Ovary (tissue), 3 donors: ENCODE measurements around the gene HLX.

Experiments
- EP300 ChIP-seq: sonication (generic); formaldehyde crosslinking; IDR thresholded peaks from one replicate; pipeline ENCODE4 v1.6.1; 2017; ENCODE audit warnings: antibody characterized with exemption
- POLR2A ChIP-seq: fragments of 450-650 bp; IDR thresholded peaks from one replicate; pipeline ENCODE4 v1.6.1; 2017; ENCODE audit warnings: antibody characterized with exemption, mild to moderate bottlenecking, moderate library complexity
- TF ChIP-seq, protein P1 (sequence below), 3 donors: fragments of 450-650 bp in 2 of 3; fragments of 200-600 bp in 1 of 3; IDR thresholded peaks; one replicate each; pipeline versions ENCODE4 v1.5.1 to v1.8.0; 2016 to 2022; ENCODE audit warnings: antibody characterized with exemption in 3 of 3, mild to moderate bottlenecking in 1 of 3
- donor health status: DM: no; HTN: no; CAD: no.

DNA sequence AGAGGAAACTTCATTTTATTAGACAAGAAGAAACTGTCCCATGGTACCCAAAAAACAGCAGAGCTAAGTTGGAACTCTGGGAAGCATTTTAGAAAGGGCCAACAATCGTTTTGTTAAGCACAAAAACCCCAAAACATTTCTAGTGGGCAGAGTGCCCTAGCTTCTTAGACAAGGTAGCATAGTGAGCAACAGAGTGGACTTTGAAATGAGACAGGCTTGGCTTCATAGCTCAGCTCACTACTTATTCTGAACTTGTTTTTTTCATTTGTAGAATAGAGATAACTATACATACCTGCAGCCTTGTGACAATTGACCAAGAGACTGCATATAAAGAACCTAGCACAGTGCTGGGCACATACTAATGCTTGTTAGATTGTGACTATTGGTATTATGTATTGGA lies 50.1 kb downstream of the HLX start:
- TF ChIP-seq, protein P1, sequence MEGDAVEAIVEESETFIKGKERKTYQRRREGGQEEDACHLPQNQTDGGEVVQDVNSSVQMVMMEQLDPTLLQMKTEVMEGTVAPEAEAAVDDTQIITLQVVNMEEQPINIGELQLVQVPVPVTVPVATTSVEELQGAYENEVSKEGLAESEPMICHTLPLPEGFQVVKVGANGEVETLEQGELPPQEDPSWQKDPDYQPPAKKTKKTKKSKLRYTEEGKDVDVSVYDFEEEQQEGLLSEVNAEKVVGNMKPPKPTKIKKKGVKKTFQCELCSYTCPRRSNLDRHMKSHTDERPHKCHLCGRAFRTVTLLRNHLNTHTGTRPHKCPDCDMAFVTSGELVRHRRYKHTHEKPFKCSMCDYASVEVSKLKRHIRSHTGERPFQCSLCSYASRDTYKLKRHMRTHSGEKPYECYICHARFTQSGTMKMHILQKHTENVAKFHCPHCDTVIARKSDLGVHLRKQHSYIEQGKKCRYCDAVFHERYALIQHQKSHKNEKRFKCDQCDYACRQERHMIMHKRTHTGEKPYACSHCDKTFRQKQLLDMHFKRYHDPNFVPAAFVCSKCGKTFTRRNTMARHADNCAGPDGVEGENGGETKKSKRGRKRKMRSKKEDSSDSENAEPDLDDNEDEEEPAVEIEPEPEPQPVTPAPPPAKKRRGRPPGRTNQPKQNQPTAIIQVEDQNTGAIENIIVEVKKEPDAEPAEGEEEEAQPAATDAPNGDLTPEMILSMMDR (IDR thresholded peaks at IDR 0.05) = no peak
- TF ChIP-seq POLR2A (no peak), EP300 (no peak)
